Suprapubic skin (tissue), 4 donors: ENCODE data around the gene NUDT1.

Experiments used
- CTCF ChIP-seq, 2 donors: fragments of 200-600 bp in 1 of 2; fragments of 450-650 bp in 1 of 2; sonication (generic) in 1 of 2; IDR thresholded peaks; one replicate each; pipeline ENCODE4 v1.5.1; 2016 to 2019; ENCODE audit warnings: antibody characterized with exemption in 2 of 2, mild to moderate bottlenecking in 1 of 2, moderate library complexity in 1 of 2
- POLR2A ChIP-seq, 2 donors: fragments of 450-650 bp; IDR thresholded peaks; one replicate each; pipeline ENCODE4 v1.6.1; 2017; ENCODE audit warnings: antibody characterized with exemption in 2 of 2, mild to moderate bottlenecking in 2 of 2, moderate library complexity in 2 of 2
- POLR2AphosphoS5 ChIP-seq, 3 donors: sonication (generic); formaldehyde crosslinking; IDR thresholded peaks; one replicate each; pipeline ENCODE4 v1.6.1; 2017; ENCODE audit warnings: antibody characterized with exemption in 3 of 3

- no peak for TF ChIP-seq CTCF (IDR thresholded peaks at IDR 0.05)
- no peak for TF ChIP-seq POLR2AphosphoS5 (IDR thresholded peaks at IDR 0.05)
- no peak for TF ChIP-seq POLR2A (IDR thresholded peaks at IDR 0.05)
Observed at GRCh38 chr7:2230882-2231281, 11.1 kb upstream of the NUDT1 start.
